HG03457 (cell line): ENCODE measurements around the gene SH3D19.
A peak's percentile ranks its signal among the peaks of the same experiment; 100 is the strongest.

Experiments
- ATAC-seq: cut with Tn5 transposase; IDR thresholded peaks from one replicate; pipeline ENCODE4 v1.9.1; 2021; ENCODE audit warnings: moderate number of reproducible peaks; ENCODE audit not compliant: unreplicated experiment

The SH3D19 gene

GRCh38 chr4:151325111-151325948 lies at the start of gene SH3D19:
Gene SH3D19, minus strand, starts transcription at chr4:151325605. Its CDS starts 253 bp downstream, at chr4:151325352.
- no peak for ATAC-seq

DNA sequence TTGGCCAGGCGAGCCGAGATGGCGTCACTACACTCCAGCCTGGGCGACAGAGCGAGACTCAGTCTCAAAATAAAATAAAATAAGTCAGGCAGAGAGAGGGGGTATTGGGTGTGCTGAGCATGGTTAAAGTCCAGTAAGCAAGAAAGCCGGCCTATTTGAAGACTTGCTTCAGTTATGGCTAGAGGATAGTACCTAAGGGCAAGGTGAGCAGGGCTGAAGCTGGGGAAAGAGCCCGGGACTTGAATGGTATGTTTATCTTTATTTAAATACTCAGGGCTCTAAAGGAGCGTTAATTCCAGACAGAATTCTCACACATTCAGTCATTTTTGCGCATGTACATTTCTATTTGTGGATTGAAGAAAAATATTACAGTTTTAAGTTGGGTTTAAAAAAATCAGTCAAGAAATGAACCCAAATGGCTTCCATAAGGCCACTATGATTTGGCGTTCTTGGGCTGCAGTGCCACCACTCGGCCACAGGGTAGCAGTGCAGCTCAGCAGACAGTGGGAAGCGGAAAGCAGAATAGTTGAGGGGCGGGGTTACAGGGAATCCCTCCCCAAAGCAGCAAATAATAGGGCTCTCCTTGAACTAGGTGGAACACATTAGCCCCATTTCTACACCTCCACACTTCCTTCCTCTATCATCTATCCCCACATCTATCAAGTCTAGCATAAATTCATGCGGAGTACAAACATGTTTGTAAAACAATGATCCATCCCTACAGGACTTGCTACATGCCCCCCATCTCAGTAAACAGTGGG lies 37.2 kb upstream of the SH3D19 start:
- peak; percentile 94 for ATAC-seq

DNA sequence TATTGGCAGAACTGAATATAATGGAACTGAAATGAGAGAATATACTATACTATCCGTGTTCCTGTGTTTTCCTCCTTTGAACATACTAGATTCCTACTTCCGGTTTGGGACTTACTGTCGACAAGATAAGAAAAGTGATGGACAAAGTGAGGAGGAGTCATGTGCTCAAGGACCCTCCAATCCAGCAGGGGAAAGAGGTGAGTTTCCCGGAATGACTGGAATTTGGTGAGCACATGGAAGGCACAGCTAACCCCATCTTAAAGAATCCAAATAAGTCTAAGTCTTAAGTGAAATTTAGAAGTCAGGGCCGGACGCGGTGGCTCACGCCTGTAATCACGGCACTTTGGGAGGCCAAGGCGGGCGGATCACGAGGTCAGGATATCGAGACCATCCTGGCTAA lies 36.6 kb upstream of the SH3D19 start:
- no peak for ATAC-seq

DNA sequence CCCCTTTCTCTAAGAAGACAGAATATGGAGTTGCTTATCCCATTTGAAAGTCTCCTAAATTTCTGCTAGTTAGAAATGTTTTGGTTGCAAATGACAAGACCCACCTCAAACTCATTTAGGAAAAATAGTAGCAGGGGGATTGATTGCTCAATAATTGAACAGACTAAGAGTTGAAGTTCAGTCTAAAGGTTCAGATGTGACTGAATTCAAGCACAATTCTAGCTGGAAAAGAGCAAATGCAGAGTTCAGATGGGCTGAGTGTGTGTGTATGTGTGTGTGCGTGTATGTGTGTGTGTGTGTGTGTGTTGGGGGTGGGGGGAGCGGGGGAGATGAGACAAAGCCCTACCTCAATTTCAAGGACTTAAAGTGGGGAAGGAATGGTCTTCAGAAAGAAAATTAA lies 35.7 kb upstream of the SH3D19 start:
- ATAC-seq: no peak

DNA sequence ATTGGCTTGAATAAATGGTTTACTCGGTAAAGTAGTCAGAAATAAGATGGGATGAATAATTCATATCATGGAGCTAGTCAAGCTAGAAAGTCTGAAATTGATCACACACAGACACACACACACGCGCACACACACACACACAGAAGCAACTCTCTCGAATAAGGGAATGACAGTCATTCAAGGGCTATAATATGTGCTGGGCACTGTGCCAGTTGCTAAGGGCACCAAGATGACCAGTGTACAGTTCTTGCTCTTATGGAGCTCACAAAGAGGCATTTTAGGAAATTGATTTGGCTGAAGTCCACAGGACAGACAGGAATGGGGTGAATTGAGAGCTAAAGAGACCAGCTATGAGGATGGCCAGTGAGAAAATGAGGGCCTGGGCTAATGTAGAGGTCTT lies 34.2 kb upstream of the SH3D19 start:
- ATAC-seq: no peak

- no peak for ATAC-seq
Observed at GRCh38 chr4:151358266-151358665, 32.9 kb upstream of the SH3D19 start.

GRCh38 chr4:151356510-151356909 lies 31.1 kb upstream of the SH3D19 start:
- ATAC-seq: no peak

DNA sequence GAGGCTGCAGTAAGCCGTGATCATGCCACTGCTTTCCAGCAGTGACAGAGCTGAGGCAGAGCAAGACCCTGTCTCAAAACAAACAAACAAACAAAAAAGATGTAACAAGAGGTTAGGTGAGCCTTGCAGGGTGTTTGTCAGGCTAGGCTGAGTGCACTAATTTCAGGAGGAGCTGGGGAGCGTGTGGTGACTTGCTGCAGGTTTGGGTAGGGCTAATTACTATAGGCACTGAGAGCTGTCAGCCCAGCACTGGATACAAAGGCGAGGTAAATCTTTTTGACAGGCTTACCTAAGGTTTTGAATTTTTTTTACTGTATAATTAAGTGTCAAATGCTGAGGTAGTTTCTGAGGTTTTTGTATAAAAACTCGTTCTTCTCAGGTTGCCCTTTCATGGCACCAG lies 29.8 kb upstream of the SH3D19 start:
- ATAC-seq: no peak

GRCh38 chr4:151347490-151348235 lies 22.3 kb upstream of the SH3D19 start:
- ATAC-seq: no peak

GRCh38 chr4:151344948-151345347 lies 19.5 kb upstream of the SH3D19 start:
- no peak for ATAC-seq

GRCh38 chr4:151340751-151341385 lies 15.5 kb upstream of the SH3D19 start:
- ATAC-seq: no peak

GRCh38 chr4:151339467-151339866 lies 14.1 kb upstream of the SH3D19 start:
- ATAC-seq: no peak

- no peak for ATAC-seq
Observed at GRCh38 chr4:151331276-151332042, 6.1 kb upstream of the SH3D19 start.

- ATAC-seq: no peak
Observed at GRCh38 chr4:151329217-151330007, 4.0 kb upstream of the SH3D19 start.

GRCh38 chr4:151325949-151326246 lies 493 bp upstream of the SH3D19 start:
- no peak for ATAC-seq

- ATAC-seq: no peak
Observed at GRCh38 chr4:151324752-151325110, 674 bp downstream of the SH3D19 start.

DNA sequence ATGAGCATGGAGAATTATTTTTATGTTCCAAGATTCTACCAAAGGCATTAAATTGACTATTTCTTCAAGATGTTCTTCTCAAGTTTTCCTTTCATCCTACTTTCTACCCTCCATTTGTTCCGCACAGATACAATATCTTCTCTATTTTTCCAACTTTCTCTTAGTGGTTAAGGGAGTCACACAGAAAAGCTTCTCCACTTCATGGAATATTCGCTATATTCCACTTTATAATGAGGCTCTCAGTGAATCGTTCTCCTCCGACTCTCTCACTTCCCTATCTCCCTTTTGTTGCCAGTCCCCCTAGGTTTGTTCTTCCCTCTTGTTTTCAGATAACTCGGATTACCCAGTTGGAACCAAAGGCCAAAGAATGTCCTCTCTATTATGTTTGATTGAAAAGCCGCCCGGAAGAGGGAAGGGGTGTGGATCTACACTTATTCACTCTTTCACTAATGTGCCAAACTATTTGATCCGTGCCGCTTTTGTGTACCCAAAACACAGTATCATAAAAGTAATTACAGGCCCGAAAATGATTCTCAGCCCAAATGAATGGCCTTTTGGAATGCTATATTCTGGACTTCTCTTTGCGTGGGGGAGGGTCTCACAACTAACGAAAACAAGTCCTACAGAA lies 1.2 kb downstream of the SH3D19 start:
- ATAC-seq: no peak

- ATAC-seq: no peak
Observed at GRCh38 chr4:151323667-151324066, 1.7 kb downstream of the SH3D19 start.

DNA sequence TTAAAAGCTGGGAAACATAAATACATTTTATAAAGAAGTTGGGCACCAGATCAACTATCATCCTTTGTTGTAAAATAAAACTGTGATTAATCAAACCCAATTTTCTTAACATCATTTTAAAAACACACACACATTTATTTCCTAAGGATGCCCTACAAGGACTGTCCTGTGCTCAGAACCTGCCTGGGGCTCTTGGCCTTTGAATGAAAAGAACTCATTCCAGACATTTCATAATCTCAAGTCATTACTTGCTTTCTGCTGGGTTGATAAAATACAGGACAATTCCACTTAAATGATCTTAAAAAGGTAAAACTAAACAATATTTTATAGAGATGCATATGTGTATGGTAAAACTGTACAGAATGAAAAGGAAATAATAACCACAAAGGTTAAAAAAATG lies 2.8 kb downstream of the SH3D19 start:
- ATAC-seq: no peak
